HG02798 (cell line): ENCODE data around the gene SYT17.

Source experiments
- ATAC-seq: cut with Tn5 transposase; IDR thresholded peaks from one replicate; pipeline ENCODE4 v1.9.1; 2021; ENCODE audit warnings: mild to moderate bottlenecking; ENCODE audit not compliant: unreplicated experiment, poor library complexity

SYT17 gene

DNA sequence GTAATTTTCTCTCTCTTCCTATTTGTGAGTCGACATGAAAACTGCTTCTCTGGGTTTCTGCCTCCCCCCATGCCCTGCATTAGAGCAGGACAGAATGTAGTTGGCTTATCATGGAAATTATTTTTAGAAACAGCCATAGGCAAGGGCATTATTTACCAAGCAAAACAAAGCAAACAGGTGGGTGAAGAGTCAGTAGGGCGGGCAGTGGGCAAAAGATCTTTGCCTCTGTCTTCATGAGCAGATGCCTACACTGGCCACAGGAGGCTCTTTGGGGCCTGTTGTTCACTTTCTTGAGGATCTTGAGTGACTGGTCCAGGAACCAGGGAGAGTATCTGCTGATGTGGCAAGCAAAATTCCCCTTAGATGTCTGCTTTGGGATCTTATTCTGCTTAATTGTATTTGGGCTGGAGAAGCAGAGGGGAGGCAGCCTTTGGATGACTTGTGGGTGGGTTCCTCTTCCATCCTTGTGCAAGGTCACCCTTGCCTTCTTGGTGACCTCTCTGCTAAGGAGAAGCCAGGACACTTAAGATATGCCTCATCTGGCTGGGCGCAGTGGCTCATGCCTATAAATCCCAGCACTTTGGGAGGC lies 75.0 kb downstream of the SYT17 start:
- ATAC-seq: no peak

GRCh38 chr16:19245326-19245925 lies 77.4 kb downstream of the SYT17 start:
- ATAC-seq: no peak

- ATAC-seq: no peak
These were observed 84.9 kb downstream of the SYT17 start for GRCh38 chr16:19252904-19253303.

- ATAC-seq: no peak
These were observed 86.6 kb downstream of the SYT17 start for GRCh38 chr16:19254611-19255010.

- ATAC-seq: no peak
These were observed 96.2 kb downstream of the SYT17 start for GRCh38 chr16:19264123-19264673.

DNA sequence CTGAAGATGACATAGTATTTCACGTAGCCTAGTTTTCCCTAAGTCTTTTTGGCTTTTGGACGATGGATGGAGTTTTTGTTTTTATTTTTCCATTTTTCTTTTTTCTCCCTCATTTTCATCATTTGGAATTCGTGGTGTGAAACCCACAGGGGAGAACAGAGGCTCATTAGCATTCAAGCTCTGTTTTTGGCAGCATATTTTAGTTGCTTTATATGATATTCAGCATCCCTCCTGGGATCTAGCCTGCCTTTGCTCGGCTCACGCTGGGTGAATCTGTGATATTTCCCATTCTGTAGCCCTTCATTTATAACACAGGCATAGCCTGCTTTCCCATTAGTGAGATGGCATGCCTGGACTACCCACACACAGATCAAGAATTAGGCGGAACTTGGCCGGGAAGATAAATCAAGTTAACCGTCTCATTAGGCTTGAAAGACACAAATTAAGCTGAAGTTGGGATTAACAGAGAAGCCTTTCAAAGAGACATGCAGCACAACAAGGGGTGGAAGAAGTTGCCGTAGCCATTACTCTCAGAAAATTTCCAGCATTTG lies 97.4 kb downstream of the SYT17 start:
- no peak for ATAC-seq

- ATAC-seq: no peak
These were observed 98.7 kb downstream of the SYT17 start for GRCh38 chr16:19266774-19267173.

- ATAC-seq: no peak
These were observed 101.1 kb downstream of the SYT17 start for GRCh38 chr16:19269098-19269497.

- ATAC-seq: no peak
These were observed 106.2 kb downstream of the SYT17 start for GRCh38 chr16:19274165-19274797.

- no peak for ATAC-seq
These were observed 110.4 kb downstream of the SYT17 start for GRCh38 chr16:19278403-19278802.

- ATAC-seq: no peak
These were observed 113.2 kb downstream of the SYT17 start for GRCh38 chr16:19281246-19281645.

- no peak for ATAC-seq
These were observed 114.1 kb downstream of the SYT17 start for GRCh38 chr16:19282101-19282500.

DNA sequence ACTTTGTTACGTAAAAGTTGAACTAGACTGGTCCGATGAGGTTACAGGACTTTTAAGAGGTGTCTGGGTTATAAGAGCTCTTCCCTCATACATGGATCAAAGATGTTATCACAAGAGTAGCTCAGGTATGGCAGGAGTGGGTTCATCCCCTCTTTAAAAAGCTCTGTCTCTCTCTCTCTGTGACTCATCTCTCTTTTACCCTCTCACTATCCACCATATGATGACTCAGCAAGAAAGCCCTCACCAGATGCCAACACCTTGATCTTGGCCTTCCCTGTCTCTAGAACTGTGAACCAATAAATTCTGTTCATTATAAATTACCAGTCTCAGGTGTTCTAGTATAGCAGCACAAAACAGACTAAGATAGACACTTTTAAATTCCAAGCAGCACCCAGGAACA lies 115.6 kb downstream of the SYT17 start:
- ATAC-seq: no peak

GRCh38 chr16:19284207-19284606 lies 116.2 kb downstream of the SYT17 start:
- ATAC-seq: no peak

- ATAC-seq: no peak
These were observed 117.4 kb downstream of the SYT17 start, which contains the start of gene CLEC19A for GRCh38 chr16:19285431-19285830. CLEC19A (plus strand) TSS chr16:19285731; CDS start chr16:19285852, 121 bp downstream.

DNA sequence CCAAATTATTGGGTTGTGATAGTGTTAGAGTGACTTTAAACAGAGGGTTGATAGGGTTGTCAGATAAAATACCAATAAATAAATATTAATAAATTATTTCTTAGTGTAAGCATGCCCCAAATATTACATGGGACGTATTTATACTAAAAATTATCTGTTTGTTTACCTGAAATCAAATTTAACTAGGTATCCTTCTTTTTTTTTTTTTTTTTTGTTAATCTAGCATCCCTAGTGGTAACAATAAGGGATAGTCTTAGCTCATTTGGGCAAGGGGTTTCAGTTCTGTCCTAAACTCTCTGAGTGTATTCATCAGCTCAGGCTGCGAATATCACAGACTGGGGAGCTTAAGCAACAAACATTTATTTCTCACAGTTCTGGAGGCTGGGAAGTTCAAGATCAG lies 118.8 kb downstream of the SYT17 start:
- no peak for ATAC-seq

GRCh38 chr16:19287241-19287640 lies 119.2 kb downstream of the SYT17 start:
- no peak for ATAC-seq

DNA sequence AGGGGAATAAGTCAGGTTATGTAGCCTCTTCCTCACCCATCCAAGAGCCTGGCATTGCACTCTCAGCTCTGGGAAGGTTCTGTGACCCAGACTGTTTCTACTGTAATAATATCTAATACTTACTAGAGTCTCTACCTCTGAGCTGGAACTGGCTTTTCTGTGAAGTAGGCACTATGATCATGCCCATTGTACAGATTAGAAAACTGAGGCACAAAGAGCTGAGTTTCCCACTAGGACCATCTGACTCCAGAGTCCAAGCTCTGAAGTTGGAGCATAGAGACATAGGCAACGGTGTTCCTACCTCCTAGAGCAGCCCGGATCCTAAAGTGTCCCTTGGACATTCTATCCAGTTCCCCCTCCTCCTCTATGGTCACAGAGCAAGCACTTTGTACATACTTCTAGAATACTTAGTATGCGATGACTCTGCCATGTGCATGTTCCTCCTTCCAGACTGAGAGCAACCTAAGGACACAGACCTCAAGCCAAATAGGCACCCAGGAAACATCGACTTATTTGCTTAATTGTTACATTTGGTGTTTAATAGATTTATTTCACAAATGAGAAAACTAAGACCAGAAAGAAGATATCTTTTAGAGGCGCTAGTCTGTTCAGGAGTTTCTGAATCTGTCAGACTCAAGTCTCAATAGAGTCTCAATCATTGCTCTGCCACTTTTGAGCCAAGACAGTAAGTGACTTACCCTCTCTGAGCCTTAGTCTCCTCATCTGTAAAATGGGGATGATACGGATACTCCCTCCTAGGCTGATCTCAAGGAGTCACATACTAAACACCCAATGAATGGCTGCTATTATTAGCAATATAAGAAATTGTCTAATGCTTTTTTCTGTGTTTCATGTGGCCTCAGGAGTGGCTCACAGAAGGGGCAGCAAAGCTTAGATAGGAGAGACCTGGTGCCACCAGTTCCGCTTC lies 121.1 kb downstream of the SYT17 start:
- ATAC-seq: no peak

GRCh38 chr16:19289811-19290485 lies 121.9 kb downstream of the SYT17 start:
- no peak for ATAC-seq

DNA sequence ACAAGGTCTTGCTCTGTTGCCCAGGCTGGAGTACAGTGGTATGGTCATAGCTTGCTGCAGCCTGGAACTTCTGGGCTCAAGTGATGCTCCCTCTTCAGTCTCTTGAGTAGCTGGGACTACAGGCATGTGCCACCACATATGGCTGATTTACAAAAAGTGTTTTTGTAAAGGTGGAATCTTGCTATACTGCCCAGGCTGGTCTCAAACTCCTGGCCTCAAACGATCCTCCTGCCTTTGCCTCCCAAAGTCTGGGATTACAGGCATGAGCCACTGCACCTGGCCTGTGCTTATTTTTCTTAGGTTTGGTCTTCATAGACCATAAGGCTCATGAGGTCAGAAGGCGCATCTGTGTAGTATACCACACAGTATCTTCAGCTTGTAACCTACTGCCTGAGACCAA lies 122.8 kb downstream of the SYT17 start:
- ATAC-seq: no peak
